GM10847 (cell line): ENCODE data around the gene KDM5B.

ENCODE experiments used
- POLR2A ChIP-seq: IDR thresholded peaks from 2 replicates; pipeline ENCODE4 v1.6.1; 2011; ENCODE audit not compliant: insufficient read length; ENCODE audit errors: extremely low read depth

The KDM5B gene

DNA sequence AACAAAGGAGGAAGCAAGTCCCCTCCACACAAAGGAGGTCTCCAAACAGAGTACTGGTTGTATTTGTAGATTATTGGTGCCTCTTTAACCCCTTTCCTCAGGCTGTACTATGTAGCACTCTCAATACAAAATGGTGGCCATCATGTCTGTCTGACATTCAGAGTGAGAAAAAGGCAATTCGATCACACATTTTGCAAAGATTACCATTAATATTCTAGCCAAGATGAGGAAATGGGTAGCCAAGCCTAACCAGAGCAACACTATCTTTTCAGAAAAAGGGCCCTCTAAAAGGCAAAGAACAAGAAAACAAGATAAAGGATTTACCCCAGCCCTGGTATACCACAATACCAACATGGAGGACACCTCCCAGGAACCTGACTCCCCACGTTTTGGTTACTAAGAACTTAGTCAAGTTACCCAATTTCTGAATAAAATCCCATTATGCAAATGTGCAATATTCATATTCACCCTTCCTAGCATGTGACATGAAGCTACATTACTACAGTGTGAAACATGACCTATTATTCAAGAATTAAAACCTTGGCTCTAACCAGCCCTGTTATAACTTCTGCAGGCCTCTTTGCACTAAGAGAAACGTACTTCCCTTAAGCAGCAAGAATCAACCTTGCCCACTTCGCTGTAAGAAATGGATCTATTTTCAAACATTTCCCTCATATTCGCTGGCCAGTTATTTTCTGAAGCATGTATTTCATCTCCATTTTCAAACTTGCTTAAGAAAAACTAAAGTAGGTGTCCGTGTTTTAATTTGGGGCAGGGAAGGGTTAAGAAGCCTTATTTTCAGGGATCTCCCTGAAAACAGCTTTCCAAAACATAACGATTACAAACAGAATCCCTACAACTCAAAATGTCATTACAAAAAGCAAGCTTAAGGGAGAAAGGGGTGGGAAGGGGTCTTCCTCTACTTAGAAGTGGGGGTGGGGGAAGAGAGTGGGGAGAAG, 2.1 kb downstream of the KDM5B start:
- no peak for TF ChIP-seq POLR2A

DNA sequence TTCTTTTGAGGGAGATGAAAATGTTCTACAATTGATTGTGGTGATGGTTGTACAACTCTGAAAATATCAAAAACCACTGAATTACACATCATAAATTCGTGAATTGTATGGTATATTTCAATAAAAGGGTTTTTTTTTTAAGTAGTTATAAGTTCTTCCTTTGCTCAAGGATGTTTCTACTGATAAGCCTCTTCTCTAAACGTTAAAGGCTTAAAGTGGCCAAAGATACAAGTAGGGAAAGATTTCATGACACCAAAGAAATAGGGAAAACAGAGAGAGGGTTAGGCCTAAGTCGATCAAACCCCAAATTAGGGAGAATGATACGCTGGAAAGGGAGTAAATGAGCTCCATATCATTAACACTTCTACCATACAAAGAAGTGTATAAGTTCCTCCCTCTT, 4.1 kb downstream of the KDM5B start:
- no peak for TF ChIP-seq POLR2A

DNA sequence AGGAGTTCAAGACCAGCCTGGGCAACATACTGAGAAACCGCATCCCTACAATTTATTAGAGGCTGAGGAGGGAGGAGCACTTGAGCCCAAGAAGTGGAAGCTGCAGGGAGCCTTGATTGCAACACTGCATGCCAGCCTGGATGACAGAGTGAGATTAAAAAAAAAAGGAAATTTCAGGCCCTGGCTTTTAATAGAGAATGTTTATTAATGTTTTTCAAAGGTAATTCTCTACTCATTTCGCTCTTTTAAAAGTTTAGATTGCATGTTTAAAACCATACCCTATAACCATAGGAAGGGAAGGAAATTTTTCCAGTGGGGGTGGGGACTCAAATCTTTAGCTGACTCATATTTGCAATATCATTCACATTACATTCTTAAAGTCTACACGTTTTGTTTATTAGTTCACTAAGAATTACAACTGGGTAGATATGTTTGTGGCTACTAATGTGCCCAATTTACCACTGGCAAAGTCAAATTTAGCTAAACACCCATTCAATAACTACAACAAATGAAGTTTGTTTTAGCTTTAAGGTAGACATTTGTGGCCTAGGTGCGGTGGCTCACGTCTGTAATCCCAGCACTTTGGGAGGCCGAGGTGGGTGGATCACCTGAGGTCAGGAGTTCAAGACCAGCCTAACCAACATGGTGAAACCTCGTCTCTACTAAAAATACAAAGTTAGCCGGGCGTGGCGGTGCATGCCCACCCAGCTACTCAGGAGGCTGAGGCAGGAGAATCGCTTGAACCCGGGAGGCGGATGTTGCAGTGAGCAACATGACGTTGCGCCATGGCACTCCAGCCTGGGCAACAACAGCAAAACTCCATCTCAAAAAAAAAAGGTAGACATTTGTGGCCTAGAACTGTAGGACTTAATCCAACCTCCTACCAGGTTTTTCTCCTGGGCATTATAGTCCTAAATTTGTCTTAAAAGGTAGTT, 5.0 kb downstream of the KDM5B start:
- TF ChIP-seq POLR2A = no peak

DNA sequence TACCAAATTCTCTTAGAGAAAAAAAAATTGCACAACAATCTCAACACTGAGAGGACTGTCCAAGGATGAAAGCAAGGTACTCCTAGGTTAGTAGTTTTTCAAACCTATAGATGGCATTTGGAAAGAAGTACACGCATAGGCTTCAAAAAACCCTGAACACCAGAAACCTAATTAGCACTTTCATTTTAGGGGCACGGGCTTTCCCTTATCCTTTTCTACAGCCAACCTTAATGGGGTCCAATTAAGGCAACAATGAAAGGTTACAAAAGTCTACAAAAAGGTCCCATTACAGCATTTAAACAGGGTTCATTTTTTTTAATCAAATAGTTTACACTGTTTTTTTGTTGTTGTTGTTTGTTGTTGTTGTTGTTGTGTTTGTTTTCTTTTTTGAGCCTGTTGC, 6.2 kb downstream of the KDM5B start:
- no peak for TF ChIP-seq POLR2A

DNA sequence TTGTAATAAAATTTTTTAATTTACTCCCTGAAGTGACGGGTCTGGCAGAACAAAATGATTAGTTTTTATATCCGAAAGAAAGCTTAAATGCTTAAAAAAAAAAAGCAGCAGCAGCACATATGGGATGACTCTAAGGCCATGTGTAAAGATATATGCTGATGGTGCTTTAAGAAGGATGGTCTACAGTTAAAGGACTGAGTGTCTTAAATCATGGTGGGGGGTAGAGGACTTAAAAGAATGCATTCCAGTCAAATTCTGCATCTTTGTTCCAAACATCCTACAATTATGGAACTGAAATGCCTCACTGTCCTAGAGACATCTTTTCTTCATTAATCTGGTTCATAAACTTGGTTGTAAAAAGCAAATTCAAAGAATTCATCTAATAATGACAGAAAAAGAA, 7.0 kb downstream of the KDM5B start:
- no peak for TF ChIP-seq POLR2A

DNA sequence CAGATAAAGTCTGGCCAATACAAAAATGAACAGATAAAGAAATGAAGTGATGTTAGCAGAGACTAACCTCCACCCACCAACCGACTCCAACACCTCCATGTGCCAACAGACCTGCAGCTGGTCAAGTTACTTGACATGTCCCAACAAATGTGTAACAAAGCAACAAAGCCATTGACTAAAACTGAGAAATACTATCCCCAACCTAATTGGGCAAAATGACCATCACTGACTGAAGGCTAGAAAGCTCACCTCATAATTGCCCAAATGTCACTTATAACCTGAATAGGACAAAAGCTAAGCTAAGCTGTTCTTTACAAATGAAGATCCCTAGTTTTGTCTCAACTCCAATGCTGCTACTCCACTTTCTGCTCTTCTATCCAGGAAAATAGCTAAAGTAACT, 7.5 kb downstream of the KDM5B start:
- TF ChIP-seq POLR2A = no peak

DNA sequence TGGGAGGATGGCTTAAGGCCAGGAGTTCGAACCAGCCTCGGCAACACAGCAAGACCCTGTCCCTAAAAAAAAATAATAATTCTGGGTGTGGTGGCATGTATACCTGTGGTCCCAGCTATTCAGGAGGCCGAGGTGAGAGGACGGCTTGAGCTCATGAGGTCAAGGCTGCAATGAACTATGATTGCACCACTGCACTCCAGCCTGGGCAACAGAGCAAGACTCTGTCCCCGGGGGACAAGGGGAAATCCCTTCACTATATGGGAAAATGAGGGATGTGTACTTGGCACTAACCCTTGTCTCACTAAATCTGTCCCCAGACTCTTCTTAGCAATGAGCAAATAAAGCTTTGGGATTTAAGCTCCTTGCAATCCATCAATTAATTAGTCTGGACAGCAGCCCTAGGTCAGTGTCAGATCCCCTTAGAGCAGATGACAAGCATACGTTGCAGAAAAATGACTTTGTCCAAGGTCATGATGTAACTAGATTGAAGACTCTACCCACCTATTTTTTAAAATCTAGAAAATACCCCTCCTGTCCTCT, 9.4 kb downstream of the KDM5B start:
- no peak for TF ChIP-seq POLR2A

DNA sequence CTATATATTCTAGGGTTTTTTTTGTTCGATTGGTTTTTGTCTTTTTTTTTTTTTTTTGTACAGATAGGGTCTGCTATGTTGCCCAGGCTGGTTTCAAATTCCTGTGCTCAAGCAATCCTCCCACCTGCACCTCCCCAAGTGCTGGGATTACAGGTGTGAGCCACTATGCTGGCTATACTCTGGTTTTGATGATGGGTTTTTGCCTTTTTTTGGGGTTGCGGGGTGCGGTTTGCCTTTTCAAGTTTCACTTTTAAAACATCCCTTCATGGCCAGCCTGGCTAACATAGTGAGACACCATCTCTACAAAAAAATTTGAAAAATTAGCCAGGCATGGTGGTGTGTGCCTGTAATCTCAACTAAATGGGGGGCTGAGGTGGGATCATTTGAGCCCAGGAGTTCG, 10.0 kb downstream of the KDM5B start:
- TF ChIP-seq POLR2A = no peak

DNA sequence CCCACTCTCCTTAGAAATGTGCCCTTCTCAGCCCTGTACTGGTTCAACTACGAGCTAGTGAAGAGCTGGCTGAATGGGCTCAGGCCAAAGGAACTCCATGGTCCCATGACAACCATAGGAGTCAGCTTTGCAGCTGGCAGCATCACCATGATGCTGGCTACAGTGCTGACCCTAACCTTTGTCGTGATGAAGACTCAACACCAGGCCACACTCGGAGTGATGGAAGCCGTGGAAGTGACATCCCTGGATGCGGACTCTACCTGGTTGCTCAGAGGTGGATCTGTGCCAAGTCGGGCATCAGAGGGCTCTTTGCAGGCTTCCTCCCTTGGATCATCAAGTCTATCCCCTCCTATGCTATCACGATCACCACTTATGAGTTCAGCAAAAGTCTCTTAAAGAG, 11.6 kb downstream of the KDM5B start:
- no peak for TF ChIP-seq POLR2A

DNA sequence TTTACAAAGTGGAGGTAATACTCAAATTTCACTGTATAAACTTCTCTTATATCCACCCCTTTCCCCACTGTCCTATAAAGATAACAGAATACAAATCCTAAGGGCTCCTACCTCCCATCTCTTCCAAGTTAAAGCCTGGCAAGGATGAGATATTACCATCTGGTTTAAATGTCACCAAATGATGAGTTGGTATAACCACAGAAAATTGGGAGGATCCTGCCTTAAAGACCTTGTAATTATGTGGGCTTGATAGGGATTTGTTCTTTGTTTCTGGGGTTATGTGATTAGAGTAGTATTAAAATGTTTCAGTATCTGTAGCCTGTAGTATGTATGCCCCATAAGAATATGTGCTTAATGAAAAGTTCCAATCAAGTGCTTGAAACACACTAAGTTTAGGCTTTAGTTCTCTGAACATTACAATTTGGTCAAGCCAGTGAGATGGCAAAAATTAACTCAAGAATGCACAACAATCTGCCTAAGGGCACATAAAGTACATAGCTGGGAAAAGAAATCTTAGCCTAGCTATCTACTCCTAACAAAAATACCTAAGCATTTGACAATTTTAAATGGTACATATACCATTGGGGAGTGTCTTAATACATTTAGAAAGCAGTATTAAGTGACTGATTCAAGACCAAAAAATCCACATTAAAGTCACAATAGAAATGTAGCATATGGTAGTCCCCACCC, 14.0 kb downstream of the KDM5B start:
- no peak for TF ChIP-seq POLR2A

DNA sequence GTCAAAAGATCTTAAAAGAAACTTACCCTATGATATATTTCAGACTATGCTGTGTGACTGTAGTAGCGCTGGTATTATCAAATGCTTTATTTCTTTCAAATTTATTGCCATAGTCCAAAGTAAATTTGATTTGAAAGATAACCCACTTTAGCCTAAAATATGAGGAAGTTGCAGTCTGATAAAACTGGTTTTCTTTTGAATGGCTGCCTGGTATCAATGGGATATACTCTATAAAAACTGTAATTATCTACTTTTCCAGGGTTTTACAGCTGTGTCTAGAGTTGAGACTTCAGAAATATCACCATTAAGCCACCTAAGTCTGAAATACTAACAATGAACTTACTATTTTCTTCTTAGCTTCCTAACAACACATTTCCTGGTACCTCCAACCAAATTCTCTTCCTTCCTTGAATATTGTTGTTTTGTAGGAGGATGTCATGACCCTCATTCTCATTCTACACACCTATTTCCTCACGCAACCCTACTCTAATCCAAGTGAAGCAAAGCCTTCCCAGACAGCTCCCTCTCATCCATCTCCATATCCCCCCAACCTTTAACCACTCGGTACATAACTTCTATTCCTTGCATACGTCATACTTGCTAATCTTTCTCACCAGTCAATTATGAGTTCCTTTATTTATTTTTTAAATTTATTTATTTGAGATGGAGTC, 17.0 kb downstream of the KDM5B start:
- no peak for TF ChIP-seq POLR2A

DNA sequence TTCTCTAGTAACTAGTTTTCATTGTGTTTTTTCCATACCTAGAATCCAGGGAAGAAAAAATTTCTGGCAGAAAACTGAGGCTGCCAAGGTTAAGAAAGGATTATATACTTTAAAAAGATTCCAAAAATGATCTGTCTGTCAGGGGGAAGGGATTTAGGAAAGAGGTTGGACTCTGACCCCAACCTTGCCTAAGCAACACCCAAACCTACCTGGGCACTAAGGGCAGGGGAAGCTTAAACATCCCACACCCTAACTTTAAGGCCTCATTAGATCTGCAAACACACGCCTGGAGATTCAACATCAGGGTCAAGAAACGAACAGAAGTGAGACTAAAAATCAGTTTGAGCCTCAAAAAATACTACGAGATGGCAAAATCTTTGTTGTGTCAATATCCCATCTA, 19.4 kb downstream of the KDM5B start:
- TF ChIP-seq POLR2A = no peak

DNA sequence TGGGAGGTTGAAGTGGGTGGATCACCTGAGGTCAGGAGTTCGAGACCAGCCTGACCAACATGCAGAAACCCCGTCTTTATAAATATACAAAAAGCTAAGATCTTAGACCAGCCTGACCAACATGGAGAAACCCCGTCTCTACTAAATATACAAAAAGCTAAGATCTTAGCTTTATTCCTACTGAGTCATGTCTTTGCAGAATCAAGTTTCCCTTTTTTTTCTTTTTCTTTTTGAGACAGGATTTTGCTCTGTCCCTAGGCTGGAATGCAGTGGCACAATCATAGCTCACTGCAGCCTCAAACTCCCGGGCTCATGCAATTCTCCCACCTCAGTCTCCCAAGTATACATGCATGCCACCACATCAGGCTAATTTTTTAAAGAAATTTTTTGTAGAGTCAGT, 21.4 kb downstream of the KDM5B start:
- no peak for TF ChIP-seq POLR2A

DNA sequence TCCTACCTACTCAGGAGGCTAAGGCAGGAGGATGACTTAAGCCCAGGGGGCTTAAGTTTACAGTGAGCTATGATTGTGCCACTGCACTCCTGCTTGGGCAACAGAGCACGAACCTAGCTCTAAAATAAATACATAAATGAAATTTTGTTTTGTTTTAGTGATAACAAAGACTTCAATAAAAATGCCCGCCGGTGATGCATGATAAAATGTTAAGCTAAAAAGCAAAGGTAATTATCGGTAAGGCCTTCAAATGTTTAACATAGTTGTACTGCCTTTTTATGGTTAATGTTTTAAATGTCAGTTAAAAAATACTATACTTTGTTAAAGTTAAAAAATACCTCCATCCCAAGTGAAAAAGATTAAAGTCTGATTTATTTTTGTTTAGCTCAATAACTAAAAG, 27.0 kb downstream of the KDM5B start:
- TF ChIP-seq POLR2A = no peak

DNA sequence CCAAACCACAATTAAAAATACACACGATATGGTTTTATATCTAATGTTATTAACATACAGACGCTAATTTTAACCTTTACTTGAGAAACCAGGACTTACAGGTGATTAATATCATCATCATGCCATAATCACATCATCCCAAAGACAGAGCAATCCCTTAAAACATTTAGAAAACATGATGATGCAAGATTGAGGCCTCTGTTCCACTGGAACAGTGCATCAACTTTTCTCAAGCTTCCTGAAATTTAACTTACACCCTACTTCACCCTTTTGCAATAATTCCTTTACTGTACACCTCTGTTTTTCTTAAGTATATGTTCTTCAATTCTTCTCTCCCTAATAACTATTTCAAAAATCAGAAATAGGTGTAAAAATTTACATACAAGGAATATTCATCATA, 38.1 kb downstream of the KDM5B start:
- TF ChIP-seq POLR2A = no peak

DNA sequence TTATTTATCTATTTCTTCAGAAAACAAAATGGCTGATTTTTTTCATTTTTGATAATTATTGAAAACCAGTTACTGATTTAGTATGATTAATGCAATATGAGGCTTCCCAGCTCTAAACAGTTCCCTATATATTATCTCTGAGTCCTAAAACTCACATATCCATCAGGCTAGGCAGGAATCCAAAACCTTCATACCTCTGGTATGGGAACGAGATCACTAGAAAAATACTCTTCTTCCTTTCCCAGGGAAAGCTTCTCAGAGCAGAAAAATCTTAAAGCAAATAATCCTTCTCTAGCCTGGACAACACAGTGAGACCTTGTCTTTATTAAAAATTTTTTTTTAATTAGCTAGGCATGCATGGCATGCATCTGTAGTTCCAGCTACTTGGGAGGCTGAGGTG, 42.5 kb downstream of the KDM5B start:
- no peak for TF ChIP-seq POLR2A
